Neuronal stem cell (in vitro differentiated cells): ENCODE measurements around the gene TBC1D5.

ENCODE experiments used
- DNase-seq: peaks from one replicate; pipeline ENCODE4 v3.0.0-alpha.2; 2013; ENCODE audit warnings: low spot score
- H2AFZ ChIP-seq: one replicate; pipeline ENCODE4 v1.6.1; 2013; ENCODE audit warnings: mild to moderate bottlenecking, low read length, inconsistent platforms
- H2AK5ac ChIP-seq: 2 replicates; pipeline ENCODE4 v1.6.1; 2013; ENCODE audit warnings: low read depth, mild to moderate bottlenecking, inconsistent platforms, low read length, moderate library complexity, mixed read lengths
- H2BK120ac ChIP-seq: 2 replicates; pipeline ENCODE4 v1.6.1; 2013; ENCODE audit warnings: low read depth, mild to moderate bottlenecking, inconsistent platforms, low read length, moderate library complexity, mixed read lengths
- H2BK12ac ChIP-seq: one replicate; pipeline ENCODE4 v1.6.1; 2013; ENCODE audit warnings: low read length, inconsistent platforms
- H2BK15ac ChIP-seq: 2 replicates; pipeline ENCODE4 v1.6.1; 2013; ENCODE audit warnings: mild to moderate bottlenecking, low read length, inconsistent platforms, mixed read lengths
- H2BK5ac ChIP-seq: one replicate; pipeline ENCODE4 v1.6.1; 2013; ENCODE audit warnings: inconsistent platforms, mild to moderate bottlenecking, low read length, moderate library complexity
- H3K14ac ChIP-seq: one replicate; pipeline ENCODE4 v1.6.1; 2013; ENCODE audit warnings: low read length, inconsistent platforms
- H3K18ac ChIP-seq: 2 replicates; pipeline ENCODE4 v1.6.1; 2013; ENCODE audit warnings: low read length, inconsistent platforms
- H3K23ac ChIP-seq: 2 replicates; pipeline ENCODE4 v1.6.1; 2013; ENCODE audit warnings: low read depth, mild to moderate bottlenecking, mixed read lengths, low read length, inconsistent platforms; ENCODE audit not compliant: poor library complexity
- H3K27ac ChIP-seq: replicated peaks from 3 replicates; pipeline ENCODE4 v1.5.1; 2013; ENCODE audit warnings: low read length, inconsistent platforms
- H3K27me3 ChIP-seq, 3 experiments: 2 replicates each; pipeline ENCODE4 v1.6.1; 2013; ENCODE audit warnings: low read length in 3 of 3, mild to moderate bottlenecking in 2 of 3, inconsistent platforms in 1 of 3, low read depth in 1 of 3, mixed read lengths in 1 of 3, moderate library complexity in 1 of 3; ENCODE audit not compliant: control insufficient read depth in 3 of 3, insufficient read depth in 3 of 3
- H3K36me3 ChIP-seq, 2 donors: replicated peaks in 1 of 2; 2 replicates each; pipeline ENCODE4 v1.6.1; 2013; ENCODE audit warnings: low read length in 2 of 2; ENCODE audit not compliant: control insufficient read depth in 2 of 2, insufficient read depth in 2 of 2
- H3K4ac ChIP-seq: 2 replicates; pipeline ENCODE4 v1.6.1; 2013; ENCODE audit warnings: inconsistent platforms, mild to moderate bottlenecking, low read length, moderate library complexity
- H3K4me1 ChIP-seq, 2 donors: 1 replicate in 1 of 2; 2 replicates in 1 of 2; pipeline ENCODE4 v1.6.1; 2013; ENCODE audit warnings: low read length in 2 of 2, low read depth in 1 of 2; ENCODE audit not compliant: control insufficient read depth in 2 of 2, insufficient read depth in 1 of 2
- H3K4me2 ChIP-seq: one replicate; pipeline ENCODE4 v1.6.1; 2013; ENCODE audit warnings: mild to moderate bottlenecking, low read length, inconsistent platforms; ENCODE audit not compliant: insufficient read depth, poor library complexity, severe bottlenecking
- H3K4me3 ChIP-seq, 2 donors: 2 replicates each; pipeline ENCODE4 v1.5.1; 2013; ENCODE audit warnings: low read length in 2 of 2, mild to moderate bottlenecking in 2 of 2, inconsistent platforms in 1 of 2, moderate library complexity in 1 of 2
- H3K79me1 ChIP-seq: one replicate; pipeline ENCODE4 v1.6.1; 2013; ENCODE audit warnings: low read depth, mild to moderate bottlenecking, inconsistent platforms, low read length, moderate library complexity
- H3K9ac ChIP-seq: one replicate; pipeline ENCODE4 v1.6.1; 2013; ENCODE audit warnings: mild to moderate bottlenecking, low read depth, low read length, inconsistent platforms; ENCODE audit not compliant: poor library complexity
- H3K9me3 ChIP-seq, 2 donors: replicated peaks in 1 of 2; 2 replicates each; pipeline versions ENCODE3 to v1.6.1; 2013; ENCODE audit warnings: low read length in 2 of 2, mild to moderate bottlenecking in 2 of 2, inconsistent platforms in 1 of 2, low read depth in 1 of 2, mixed read lengths in 1 of 2, moderate library complexity in 1 of 2; ENCODE audit not compliant: control insufficient read depth in 2 of 2, insufficient read depth in 1 of 2
- H4K8ac ChIP-seq: one replicate; pipeline ENCODE4 v1.6.1; 2013; ENCODE audit warnings: low read depth, mild to moderate bottlenecking, inconsistent platforms, low read length, moderate library complexity
- H4K91ac ChIP-seq: one replicate; pipeline ENCODE4 v1.6.1; 2013; ENCODE audit warnings: low read length, low read depth, mild to moderate bottlenecking, inconsistent platforms; ENCODE audit not compliant: poor library complexity
- WGBS, 2 donors: extraction: QIAGEN DNeasy Blood & Tissue Kit; methylation state at CpG; one replicate each; pipeline ENCODE4 v1.1.7; 2013; ENCODE audit warnings: missing lambda C conversion rate in 2 of 2, mixed read lengths in 1 of 2; ENCODE audit not compliant: insufficient read length in 2 of 2, insufficient replicate concordance in 1 of 2; ENCODE audit errors: extremely low coverage in 2 of 2; 5-methylcytosine and 5-hydroxymethylcytosine counted together

Gene TBC1D5

GRCh38 chr3:17301271-17301670, 441.2 kb downstream of the TBC1D5 start:
- H3K4me1 ChIP-seq = no peaks in the 10 kb centered on the region
- no peak for DNase-seq
- no peak overlapping the region for H3K9ac ChIP-seq
- no peak overlapping the region for H3K18ac ChIP-seq
- H4K91ac ChIP-seq = no peak overlapping the region
- H3K36me3 ChIP-seq = no peaks in the 10 kb centered on the region
- no peak overlapping the region for H2BK5ac ChIP-seq
- no CpG with 5 or more reads among the region's 2 CpGs for WGBS, 2 donors
- H3K27ac ChIP-seq = no peak overlapping the region
- no peak overlapping the region for H3K4me3 ChIP-seq
- no peak overlapping the region for H2BK120ac ChIP-seq
- H2BK12ac ChIP-seq = no peak overlapping the region
- H3K4me2 ChIP-seq = no peak overlapping the region
- no peak overlapping the region for H3K23ac ChIP-seq
- H3K79me1 ChIP-seq = no peaks in the 10 kb centered on the region
- H4K8ac ChIP-seq = no peak overlapping the region
- H3K9me3 ChIP-seq = no peaks in the 10 kb centered on the region
- H2AFZ ChIP-seq = no peak overlapping the region
- H3K27me3 ChIP-seq = no peaks in the 10 kb centered on the region
- no peak overlapping the region for H3K14ac ChIP-seq
- H2AK5ac ChIP-seq = no peak overlapping the region
- H3K4ac ChIP-seq = no peak overlapping the region
- H2BK15ac ChIP-seq = no peak overlapping the region

GRCh38 chr3:17300441-17300840, 442.0 kb downstream of the TBC1D5 start:
- no peak overlapping the region for H2BK15ac ChIP-seq
- no peak overlapping the region for H3K14ac ChIP-seq
- H2AK5ac ChIP-seq = no peak overlapping the region
- H3K9ac ChIP-seq = no peak overlapping the region
- H4K8ac ChIP-seq = no peak overlapping the region
- no peaks in the 10 kb centered on the region for H3K79me1 ChIP-seq
- no peak overlapping the region for H4K91ac ChIP-seq
- no peaks in the 10 kb centered on the region for H3K9me3 ChIP-seq
- H3K4me2 ChIP-seq = no peak overlapping the region
- H2BK5ac ChIP-seq = no peak overlapping the region
- no peaks in the 10 kb centered on the region for H3K27me3 ChIP-seq
- no peak overlapping the region for H3K4ac ChIP-seq
- WGBS, 2 donors = no CpG with 5 or more reads among the region's 4 CpGs
- no peak overlapping the region for H3K4me3 ChIP-seq
- H2BK120ac ChIP-seq = no peak overlapping the region
- H2AFZ ChIP-seq = no peak overlapping the region
- no peak overlapping the region for H3K27ac ChIP-seq
- H3K18ac ChIP-seq = no peak overlapping the region
- H3K4me1 ChIP-seq = no peaks in the 10 kb centered on the region
- no peak overlapping the region for H2BK12ac ChIP-seq
- DNase-seq = no peak
- no peak overlapping the region for H3K23ac ChIP-seq
- H3K36me3 ChIP-seq = no peaks in the 10 kb centered on the region

GRCh38 chr3:17298038-17298437, 444.4 kb downstream of the TBC1D5 start:
- Histone ChIP-seq H3K9me3 (no peaks in the 10 kb centered on the region), H2BK120ac (no peak overlapping the region)

GRCh38 chr3:17292556-17292955, 449.9 kb downstream of the TBC1D5 start:
- H2BK15ac ChIP-seq = no peak overlapping the region
- no peak overlapping the region for H3K18ac ChIP-seq
- H2BK12ac ChIP-seq = no peak overlapping the region
- H3K36me3 ChIP-seq = no peaks in the 10 kb centered on the region
- H2AFZ ChIP-seq = no peak overlapping the region
- H2BK120ac ChIP-seq = no peak overlapping the region
- no peak overlapping the region for H3K14ac ChIP-seq
- no peak overlapping the region for H3K23ac ChIP-seq
- peaks cover 0 to 2% of the 10 kb centered on the region in 2 donors for H3K9me3 ChIP-seq
- no peak overlapping the region for H2AK5ac ChIP-seq
- H3K27ac ChIP-seq = no peak overlapping the region
- no peak for DNase-seq
- no peak overlapping the region for H3K4me3 ChIP-seq
- no peaks in the 10 kb centered on the region for H3K27me3 ChIP-seq
- H3K4me1 ChIP-seq = no peaks in the 10 kb centered on the region
- H4K91ac ChIP-seq = no peak overlapping the region
- no peak overlapping the region for H3K4me2 ChIP-seq
- no peak overlapping the region for H2BK5ac ChIP-seq
- H3K79me1 ChIP-seq = no peaks in the 10 kb centered on the region
- H3K4ac ChIP-seq = no peak overlapping the region
- no peak overlapping the region for H3K9ac ChIP-seq
- H4K8ac ChIP-seq = no peak overlapping the region

More at GRCh38 chr3:17298038-17298437, 444.4 kb downstream of the TBC1D5 start:
- Histone ChIP-seq H3K36me3 (no peaks in the 10 kb centered on the region), H2BK5ac (no peak overlapping the region), H3K4me1 (no peaks in the 10 kb centered on the region), H2BK12ac (no peak overlapping the region), H3K79me1 (no peaks in the 10 kb centered on the region), H4K91ac (no peak overlapping the region), H4K8ac (no peak overlapping the region), H3K23ac (no peak overlapping the region), H2AK5ac (no peak overlapping the region), H3K27me3 (no peaks in the 10 kb centered on the region), H3K4me3 (no peak overlapping the region), H3K4ac (no peak overlapping the region), H3K27ac (no peak overlapping the region), H2AFZ (no peak overlapping the region), H3K18ac (no peak overlapping the region), H3K14ac (no peak overlapping the region), H3K4me2 (no peak overlapping the region), H3K9ac (no peak overlapping the region), H2BK15ac (no peak overlapping the region)
- no peak for DNase-seq
